Measurements from ENCODE around the gene CNTNAP5.

The CNTNAP5 gene

DNA sequence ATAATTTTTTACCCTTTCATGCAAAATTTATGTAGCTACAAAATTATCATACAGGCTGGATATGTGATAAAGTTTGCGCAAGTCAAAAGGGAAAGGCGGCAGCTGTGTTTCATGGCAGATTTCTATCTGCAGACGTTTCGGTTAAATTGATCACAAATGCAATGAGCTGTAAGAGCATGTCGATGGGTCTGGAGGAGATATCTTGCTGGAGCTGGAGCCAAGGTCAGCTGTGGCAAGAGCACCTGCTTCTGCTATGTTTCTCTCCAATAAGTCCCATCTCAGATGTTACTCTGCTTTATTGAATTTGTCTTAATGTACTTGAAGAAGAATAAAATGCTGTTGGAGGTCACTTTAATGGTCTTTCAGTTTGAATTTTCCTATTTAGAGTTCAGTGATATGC, 749.7 kb downstream of the CNTNAP5 start:
- Histone ChIP-seq H3K27ac (ENCODE audit: low read depth, low read length) (no peak overlapping the region), H3K36me3 (ENCODE audit: control insufficient read depth in 1 of 2, insufficient read depth in 2 of 2, low read length in 2 of 2) (no peaks in the 10 kb centered on the region), H3K9ac (ENCODE audit: low read depth in 1 of 2, low read length in 2 of 2) (no peak overlapping the region), H3K9me3 (ENCODE audit: control insufficient read depth in 1 of 2, low read length in 2 of 2) (no peaks in the 10 kb centered on the region), H3K4me3 (ENCODE audit: low read depth in 1 of 2, low read length in 2 of 2) (no peak overlapping the region), H3K4me1 (ENCODE audit: control insufficient read depth in 1 of 2, insufficient read depth in 2 of 2, low read length in 2 of 2) (no peaks in the 10 kb centered on the region), H3K27me3 (ENCODE audit: control insufficient read depth in 1 of 2, insufficient read depth in 2 of 2, low read length in 2 of 2) (no peaks in the 10 kb centered on the region)

- no peaks in the 10 kb centered on the region for H3K27me3 ChIP-seq (ENCODE audit: control insufficient read depth in 1 of 2, insufficient read depth in 2 of 2, low read length in 2 of 2)
- no peaks in the 10 kb centered on the region for H3K4me1 ChIP-seq (ENCODE audit: control insufficient read depth in 1 of 2, insufficient read depth in 2 of 2, low read length in 2 of 2)
- no peak overlapping the region for H3K27ac ChIP-seq (ENCODE audit: low read depth, low read length)
- H3K4me3 ChIP-seq (ENCODE audit: low read depth in 1 of 2, low read length in 2 of 2): no peak overlapping the region
- H3K9me3 ChIP-seq (ENCODE audit: control insufficient read depth in 1 of 2, low read length in 2 of 2): no peaks in the 10 kb centered on the region
- no peak overlapping the region for H3K9ac ChIP-seq (ENCODE audit: low read depth in 1 of 2, low read length in 2 of 2)
- no peaks in the 10 kb centered on the region for H3K36me3 ChIP-seq (ENCODE audit: control insufficient read depth in 1 of 2, insufficient read depth in 2 of 2, low read length in 2 of 2)
Measured at GRCh38 chr2:124776332-124776731, 751.2 kb downstream of the CNTNAP5 start.

- Histone ChIP-seq H3K36me3 (ENCODE audit: control insufficient read depth in 1 of 2, insufficient read depth in 2 of 2, low read length in 2 of 2) (no peaks in the 10 kb centered on the region), H3K27ac (ENCODE audit: low read depth, low read length) (no peak overlapping the region), H3K4me1 (ENCODE audit: control insufficient read depth in 1 of 2, insufficient read depth in 2 of 2, low read length in 2 of 2) (no peaks in the 10 kb centered on the region), H3K9me3 (ENCODE audit: control insufficient read depth in 1 of 2, low read length in 2 of 2) (no peaks in the 10 kb centered on the region), H3K27me3 (ENCODE audit: control insufficient read depth in 1 of 2, insufficient read depth in 2 of 2, low read length in 2 of 2) (no peaks in the 10 kb centered on the region), H3K4me3 (ENCODE audit: low read depth in 1 of 2, low read length in 2 of 2) (no peak overlapping the region), H3K9ac (ENCODE audit: low read depth in 1 of 2, low read length in 2 of 2) (no peak overlapping the region)
Measured at GRCh38 chr2:124778076-124778475, 753.0 kb downstream of the CNTNAP5 start.

DNA sequence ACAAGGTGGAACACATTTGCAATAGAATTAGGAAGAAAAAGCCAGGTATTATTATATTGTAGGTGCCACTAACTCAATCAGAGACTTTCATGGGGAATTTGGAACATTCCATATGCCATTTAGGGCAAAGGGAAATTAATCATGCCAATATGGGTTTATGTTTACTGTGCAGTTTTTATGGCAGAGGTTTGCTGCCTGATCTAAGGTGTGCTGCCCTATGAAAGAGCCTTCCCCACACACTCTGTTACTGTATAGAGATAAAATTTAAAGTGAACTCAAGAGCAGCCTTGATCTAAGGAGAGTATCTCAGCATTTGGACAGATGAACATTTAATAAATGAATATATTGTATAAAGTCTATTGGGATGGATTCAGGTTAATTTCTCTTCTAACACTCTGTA, 771.6 kb downstream of the CNTNAP5 start:
- Histone ChIP-seq H3K9ac (ENCODE audit: low read depth in 1 of 2, low read length in 2 of 2) (no peak overlapping the region), H3K4me1 (ENCODE audit: control insufficient read depth in 1 of 2, insufficient read depth in 2 of 2, low read length in 2 of 2) (no peaks in the 10 kb centered on the region), H3K9me3 (ENCODE audit: control insufficient read depth in 1 of 2, low read length in 2 of 2) (no peaks in the 10 kb centered on the region), H3K27ac (ENCODE audit: low read depth, low read length) (no peak overlapping the region), H3K36me3 (ENCODE audit: control insufficient read depth in 1 of 2, insufficient read depth in 2 of 2, low read length in 2 of 2) (no peaks in the 10 kb centered on the region), H3K4me3 (ENCODE audit: low read depth in 1 of 2, low read length in 2 of 2) (no peak overlapping the region), H3K27me3 (ENCODE audit: control insufficient read depth in 1 of 2, insufficient read depth in 2 of 2, low read length in 2 of 2) (no peaks in the 10 kb centered on the region)

DNA sequence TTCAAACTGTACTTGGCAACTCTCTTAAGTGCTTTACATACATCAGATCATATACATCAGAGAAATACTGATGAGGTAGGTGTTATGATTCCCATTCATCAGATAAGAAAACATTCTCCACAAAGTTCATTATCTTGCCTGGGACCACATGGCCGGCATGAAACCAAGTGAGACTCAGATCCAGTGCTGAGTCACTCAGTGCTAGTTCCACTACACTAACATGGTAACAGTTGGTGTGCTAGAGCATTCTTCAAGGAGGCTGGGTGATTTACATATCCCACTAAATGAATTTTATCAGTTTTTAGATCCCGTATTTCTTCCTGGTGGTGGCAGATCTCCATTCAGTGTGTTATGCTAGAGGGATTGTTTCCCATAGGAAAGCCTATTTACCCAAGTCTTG, 772.0 kb downstream of the CNTNAP5 start:
- Histone ChIP-seq H3K27ac (ENCODE audit: low read depth, low read length) (no peak overlapping the region), H3K27me3 (ENCODE audit: control insufficient read depth in 1 of 2, insufficient read depth in 2 of 2, low read length in 2 of 2) (no peaks in the 10 kb centered on the region), H3K36me3 (ENCODE audit: control insufficient read depth in 1 of 2, insufficient read depth in 2 of 2, low read length in 2 of 2) (no peaks in the 10 kb centered on the region), H3K9me3 (ENCODE audit: control insufficient read depth in 1 of 2, low read length in 2 of 2) (no peaks in the 10 kb centered on the region), H3K4me1 (ENCODE audit: control insufficient read depth in 1 of 2, insufficient read depth in 2 of 2, low read length in 2 of 2) (no peaks in the 10 kb centered on the region), H3K4me3 (ENCODE audit: low read depth in 1 of 2, low read length in 2 of 2) (no peak overlapping the region), H3K9ac (ENCODE audit: low read depth in 1 of 2, low read length in 2 of 2) (no peak overlapping the region)

DNA sequence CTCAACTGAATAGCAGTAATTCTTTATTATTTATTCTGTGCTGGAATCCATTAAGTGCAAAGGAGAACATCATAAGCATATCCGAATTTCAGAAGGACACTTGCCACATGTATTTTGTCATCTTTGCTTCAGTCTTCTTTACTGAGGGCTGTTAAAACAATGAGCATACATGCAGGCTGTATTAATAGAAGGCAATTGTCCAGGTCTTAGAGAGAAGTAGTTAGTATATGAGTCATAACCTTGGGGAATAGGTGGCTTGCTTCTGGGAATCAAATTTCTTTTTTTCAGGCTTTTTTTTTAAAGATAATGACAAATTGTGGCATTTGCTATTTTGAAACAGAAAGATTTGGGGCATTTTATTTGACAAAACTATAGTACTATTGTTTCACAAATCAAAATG, 773.5 kb downstream of the CNTNAP5 start:
- H3K9me3 ChIP-seq (ENCODE audit: control insufficient read depth in 1 of 2, low read length in 2 of 2): no peaks in the 10 kb centered on the region

DNA sequence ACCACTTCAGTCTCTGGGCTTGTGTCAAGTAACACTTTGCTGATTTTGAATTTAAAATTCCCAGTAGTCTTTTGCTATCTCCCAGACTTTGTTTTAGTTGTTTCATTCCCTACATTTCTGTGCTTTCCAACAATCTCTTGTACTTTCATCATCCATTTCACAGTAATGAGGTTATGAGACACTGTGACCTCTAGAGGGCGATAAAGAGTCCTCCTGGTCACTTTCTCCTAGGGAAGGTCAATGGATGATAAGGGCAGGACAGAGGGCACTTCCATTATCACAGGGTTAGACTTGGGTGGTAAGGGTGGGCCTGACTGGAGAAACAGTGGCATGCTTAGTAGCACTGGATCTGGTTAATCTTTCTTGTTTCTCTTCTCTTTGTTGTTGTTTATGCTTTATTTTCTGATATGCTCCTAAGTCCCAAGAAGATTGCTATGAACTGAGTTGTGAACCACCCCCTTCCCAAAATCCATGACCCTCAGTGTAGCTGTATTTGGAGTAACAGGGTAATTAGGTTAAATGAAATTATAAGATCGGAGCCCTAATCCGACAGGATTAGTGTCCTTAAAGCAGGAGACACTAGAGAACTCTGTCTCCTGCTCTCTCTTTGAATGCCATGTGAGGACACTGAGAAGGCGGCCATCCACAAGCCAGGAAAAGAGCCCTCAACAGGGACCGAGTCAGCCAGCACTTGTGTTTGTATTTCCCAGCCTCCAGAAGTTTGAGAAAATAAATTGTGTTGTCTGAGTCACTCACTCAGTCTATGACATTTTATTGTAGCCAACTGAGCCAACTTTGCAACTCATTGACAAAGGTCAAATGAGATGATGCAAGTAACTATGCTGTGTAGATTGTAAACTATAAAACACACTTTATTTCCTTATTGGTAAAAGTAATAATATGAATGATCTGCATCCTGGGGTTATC, 779.2 kb downstream of the CNTNAP5 start:
- Histone ChIP-seq H3K36me3 (ENCODE audit: control insufficient read depth in 1 of 2, insufficient read depth in 2 of 2, low read length in 2 of 2) (no peaks in the 10 kb centered on the region), H3K27me3 (ENCODE audit: control insufficient read depth in 1 of 2, insufficient read depth in 2 of 2, low read length in 2 of 2) (no peaks in the 10 kb centered on the region), H3K9me3 (ENCODE audit: control insufficient read depth in 1 of 2, low read length in 2 of 2) (no peaks in the 10 kb centered on the region), H3K9ac (ENCODE audit: low read depth in 1 of 2, low read length in 2 of 2) (no peak overlapping the region), H3K4me1 (ENCODE audit: control insufficient read depth in 1 of 2, insufficient read depth in 2 of 2, low read length in 2 of 2) (peaks cover 0 to 3% of the 10 kb centered on the region in 2 donors), H3K27ac (ENCODE audit: low read depth, low read length) (no peak overlapping the region), H3K4me3 (ENCODE audit: low read depth in 1 of 2, low read length in 2 of 2) (no peak overlapping the region)

More for the DNA sequence above, 773.5 kb downstream of the CNTNAP5 start:
- Histone ChIP-seq H3K9ac (ENCODE audit: low read depth in 1 of 2, low read length in 2 of 2) (no peak overlapping the region), H3K4me1 (ENCODE audit: control insufficient read depth in 1 of 2, insufficient read depth in 2 of 2, low read length in 2 of 2) (no peaks in the 10 kb centered on the region), H3K36me3 (ENCODE audit: control insufficient read depth in 1 of 2, insufficient read depth in 2 of 2, low read length in 2 of 2) (no peaks in the 10 kb centered on the region), H3K4me3 (ENCODE audit: low read depth in 1 of 2, low read length in 2 of 2) (no peak overlapping the region), H3K27me3 (ENCODE audit: control insufficient read depth in 1 of 2, insufficient read depth in 2 of 2, low read length in 2 of 2) (no peaks in the 10 kb centered on the region), H3K27ac (ENCODE audit: low read depth, low read length) (no peak overlapping the region)

DNA sequence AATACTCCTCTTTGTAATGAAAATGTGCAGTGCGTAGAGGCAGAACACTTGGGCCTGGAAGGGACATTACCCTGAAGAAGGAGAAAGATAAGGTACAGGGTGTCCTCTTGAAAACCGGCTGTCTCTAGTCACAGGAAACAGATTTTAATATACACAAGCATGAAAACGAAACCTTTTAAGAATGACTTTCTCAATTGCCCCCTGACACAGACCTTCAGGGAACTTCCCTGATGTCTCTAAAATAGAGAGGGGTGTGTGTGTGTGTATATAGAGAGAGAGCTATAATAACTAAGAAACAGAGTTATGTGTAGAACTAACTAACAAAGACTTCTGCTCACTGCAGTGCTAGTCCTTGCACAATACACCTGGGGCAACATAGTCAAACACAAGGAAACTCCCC, 780.0 kb downstream of the CNTNAP5 start:
- Histone ChIP-seq H3K27me3 (ENCODE audit: control insufficient read depth in 1 of 2, insufficient read depth in 2 of 2, low read length in 2 of 2) (no peaks in the 10 kb centered on the region), H3K36me3 (ENCODE audit: control insufficient read depth in 1 of 2, insufficient read depth in 2 of 2, low read length in 2 of 2) (no peaks in the 10 kb centered on the region), H3K27ac (ENCODE audit: low read depth, low read length) (no peak overlapping the region), H3K4me3 (ENCODE audit: low read depth in 1 of 2, low read length in 2 of 2) (no peak overlapping the region), H3K9ac (ENCODE audit: low read depth in 1 of 2, low read length in 2 of 2) (no peak overlapping the region), H3K9me3 (ENCODE audit: control insufficient read depth in 1 of 2, low read length in 2 of 2) (no peaks in the 10 kb centered on the region), H3K4me1 (ENCODE audit: control insufficient read depth in 1 of 2, insufficient read depth in 2 of 2, low read length in 2 of 2) (peaks cover 0 to 3% of the 10 kb centered on the region in 2 donors)

- no peak overlapping the region for H3K4me3 ChIP-seq (ENCODE audit: low read depth in 1 of 2, low read length in 2 of 2)
- H3K27me3 ChIP-seq (ENCODE audit: control insufficient read depth in 1 of 2, insufficient read depth in 2 of 2, low read length in 2 of 2): no peaks in the 10 kb centered on the region
- no peak overlapping the region for H3K9ac ChIP-seq (ENCODE audit: low read depth in 1 of 2, low read length in 2 of 2)
- no peaks in the 10 kb centered on the region for H3K9me3 ChIP-seq (ENCODE audit: control insufficient read depth in 1 of 2, low read length in 2 of 2)
- H3K4me1 ChIP-seq (ENCODE audit: control insufficient read depth in 1 of 2, insufficient read depth in 2 of 2, low read length in 2 of 2): no peaks in the 10 kb centered on the region
- no peak overlapping the region for H3K27ac ChIP-seq (ENCODE audit: low read depth, low read length)
- H3K36me3 ChIP-seq (ENCODE audit: control insufficient read depth in 1 of 2, insufficient read depth in 2 of 2, low read length in 2 of 2): no peaks in the 10 kb centered on the region
Measured at GRCh38 chr2:124810132-124810531, 785.0 kb downstream of the CNTNAP5 start.

- no peak overlapping the region for H3K4me3 ChIP-seq (ENCODE audit: low read depth in 1 of 2, low read length in 2 of 2)
- no peaks in the 10 kb centered on the region for H3K36me3 ChIP-seq (ENCODE audit: control insufficient read depth in 1 of 2, insufficient read depth in 2 of 2, low read length in 2 of 2)
Measured at GRCh38 chr2:124814968-124815745, 790.1 kb downstream of the CNTNAP5 start.

More at GRCh38 chr2:124814968-124815745, 790.1 kb downstream of the CNTNAP5 start:
- H3K4me1 ChIP-seq (ENCODE audit: control insufficient read depth in 1 of 2, insufficient read depth in 2 of 2, low read length in 2 of 2): no peaks in the 10 kb centered on the region
- H3K9me3 ChIP-seq (ENCODE audit: control insufficient read depth in 1 of 2, low read length in 2 of 2): no peaks in the 10 kb centered on the region
- no peak overlapping the region for H3K27ac ChIP-seq (ENCODE audit: low read depth, low read length)
- no peak overlapping the region for H3K9ac ChIP-seq (ENCODE audit: low read depth in 1 of 2, low read length in 2 of 2)
- no peaks in the 10 kb centered on the region for H3K27me3 ChIP-seq (ENCODE audit: control insufficient read depth in 1 of 2, insufficient read depth in 2 of 2, low read length in 2 of 2)

All from duodenal mucosa (tissue), 2 donors.